HEK293 (cell line): Measurements from ENCODE around the gene RMND1.

Experiments used
- CTCF ChIA-PET: fragments of 350-600 bp; formaldehyde crosslinking; extraction: SDS; loops from one replicate; lab custom pipeline; 2021; ENCODE audit warnings: antibody characterized with exemption; lab: Yijun Ruan, JAX
- POLR2A ChIA-PET: fragments of 300-600 bp; formaldehyde crosslinking; extraction: SDS; loops from one replicate; lab custom pipeline; 2020; ENCODE audit warnings: antibody characterized with exemption, inconsistent platforms; lab: Yijun Ruan, JAX
- H3K27ac ChIP-seq: fragments of 200-500 bp; sonication (Bioruptor generic); 2 replicates; pipeline ENCODE4 v1.5.1; 2014; ENCODE audit warnings: low read depth, low read length, control low read depth, inconsistent platforms; ENCODE audit errors: extremely low read depth
- H3K36me3 ChIP-seq, 2 experiments: fragments of 200-500 bp in 1 of 2; sonication (Bioruptor generic) in 1 of 2; 1 replicate in 1 of 2; 2 replicates in 1 of 2; pipeline ENCODE4 v1.5.1; 2014 to 2017; ENCODE audit warnings: inconsistent platforms in 2 of 2, low read length in 2 of 2; ENCODE audit not compliant: control insufficient read depth in 2 of 2, insufficient read depth in 1 of 2
- H3K4me1 ChIP-seq: fragments of 200-500 bp; sonication (Bioruptor generic); 2 replicates; pipeline ENCODE4 v1.5.1; 2014; ENCODE audit warnings: mild to moderate bottlenecking, low read length, inconsistent platforms; ENCODE audit not compliant: control insufficient read depth, insufficient read depth
- H3K4me3 ChIP-seq: 2 replicates; pipeline ENCODE4 v1.5.1; 2011; ENCODE audit warnings: low read depth, mild to moderate bottlenecking, control low read depth, low read length, moderate library complexity
- H3K9me3 ChIP-seq: fragments of 200-500 bp; sonication (Bioruptor generic); 2 replicates; pipeline ENCODE4 v1.5.1; 2014; ENCODE audit warnings: low read depth, low read length, inconsistent platforms; ENCODE audit not compliant: control insufficient read depth, insufficient read depth
- AEBP2 ChIP-seq: fragments of 450-650 bp; formaldehyde crosslinking; IDR thresholded peaks from 2 replicates; pipeline ENCODE4 v1.5.1; 2016; ENCODE audit warnings: missing biosample characterization, missing genetic modification characterization, borderline replicate concordance
- FEZF1 ChIP-seq: fragments of 450-650 bp; formaldehyde crosslinking; IDR thresholded peaks from 2 replicates; pipeline ENCODE4 v1.5.1; 2016; ENCODE audit warnings: missing biosample characterization, missing genetic modification characterization
- GLIS2 ChIP-seq: fragments of 450-650 bp; formaldehyde crosslinking; IDR thresholded peaks from 2 replicates; pipeline ENCODE4 v1.5.1; 2016; ENCODE audit warnings: missing biosample characterization, missing genetic modification characterization
- INSM2 ChIP-seq: fragments of 450-650 bp; formaldehyde crosslinking; IDR thresholded peaks from 2 replicates; pipeline ENCODE4 v1.5.1; 2016; ENCODE audit warnings: missing biosample characterization, missing genetic modification characterization
- KLF7 ChIP-seq: fragments of 450-650 bp; formaldehyde crosslinking; IDR thresholded peaks from 2 replicates; pipeline ENCODE4 v1.5.1; 2016; ENCODE audit warnings: missing biosample characterization, missing genetic modification characterization, borderline replicate concordance
- KLF8 ChIP-seq: fragments of 450-650 bp; formaldehyde crosslinking; IDR thresholded peaks from 2 replicates; pipeline ENCODE4 v1.5.1; 2016; ENCODE audit warnings: missing biosample characterization, missing genetic modification characterization
- REPIN1 ChIP-seq: fragments of 450-650 bp; formaldehyde crosslinking; IDR thresholded peaks from 2 replicates; pipeline ENCODE4 v1.5.1; 2017; ENCODE audit warnings: missing biosample characterization, missing genetic modification characterization, low read depth
- SETDB1 ChIP-seq: IDR thresholded peaks from one replicate; pipeline ENCODE4 v1.6.1; 2017; ENCODE audit warnings: mild to moderate bottlenecking, low read length, moderate library complexity, mixed read lengths; ENCODE audit not compliant: insufficient read length
- TCF7L2 ChIP-seq: IDR thresholded peaks from 2 replicates; pipeline ENCODE4 v1.6.1; 2011; ENCODE audit warnings: low read depth, mild to moderate bottlenecking, inconsistent platforms, low read length, moderate library complexity, borderline replicate concordance
- YY1 ChIP-seq: fragments of 450-650 bp; formaldehyde crosslinking; IDR thresholded peaks from 2 replicates; pipeline ENCODE4 v1.5.1; 2018; ENCODE audit warnings: missing biosample characterization, missing genetic modification characterization
- ZBTB7A ChIP-seq: fragments of 450-650 bp; formaldehyde crosslinking; IDR thresholded peaks from 2 replicates; pipeline ENCODE4 v1.5.1; 2016; ENCODE audit warnings: low read depth, missing biosample characterization, missing genetic modification characterization
- ZEB2 ChIP-seq: fragments of 450-650 bp; formaldehyde crosslinking; IDR thresholded peaks from 2 replicates; pipeline ENCODE4 v1.5.1; 2016; ENCODE audit warnings: missing biosample characterization, missing genetic modification characterization
- ZNF140 ChIP-seq: fragments of 450-650 bp; formaldehyde crosslinking; IDR thresholded peaks from 2 replicates; pipeline ENCODE4 v1.5.1; 2016; ENCODE audit warnings: missing biosample characterization, missing genetic modification characterization
- ZNF174 ChIP-seq: fragments of 450-650 bp; formaldehyde crosslinking; IDR thresholded peaks from 2 replicates; pipeline ENCODE4 v1.5.0; 2017; ENCODE audit warnings: missing biosample characterization, mild to moderate bottlenecking, missing genetic modification characterization
- ZNF391 ChIP-seq: fragments of 450-650 bp; formaldehyde crosslinking; IDR thresholded peaks from 2 replicates; pipeline ENCODE4 v1.5.1; 2016; ENCODE audit warnings: low read depth, missing biosample characterization, missing genetic modification characterization, borderline replicate concordance
- ZNF423 ChIP-seq: fragments of 450-650 bp; formaldehyde crosslinking; IDR thresholded peaks from 2 replicates; pipeline ENCODE4 v1.5.1; 2016; ENCODE audit warnings: missing biosample characterization, missing genetic modification characterization
- ZNF433 ChIP-seq: fragments of 450-650 bp; formaldehyde crosslinking; IDR thresholded peaks from 2 replicates; pipeline ENCODE4 v1.5.1; 2016; ENCODE audit warnings: missing biosample characterization, missing genetic modification characterization, low read depth
- ZNF473 ChIP-seq: fragments of 450-650 bp; formaldehyde crosslinking; IDR thresholded peaks from 2 replicates; pipeline ENCODE4 v1.5.1; 2017; ENCODE audit warnings: missing biosample characterization, missing genetic modification characterization
- ZNF48 ChIP-seq: fragments of 450-650 bp; formaldehyde crosslinking; IDR thresholded peaks from 2 replicates; pipeline ENCODE4 v1.5.1; 2016; ENCODE audit warnings: missing biosample characterization, missing genetic modification characterization
- ZNF521 ChIP-seq: fragments of 450-650 bp; formaldehyde crosslinking; IDR thresholded peaks from 2 replicates; pipeline ENCODE4 v1.5.1; 2017; ENCODE audit warnings: missing biosample characterization, mild to moderate bottlenecking, missing genetic modification characterization
- ZNF560 ChIP-seq: fragments of 450-650 bp; formaldehyde crosslinking; IDR thresholded peaks from 2 replicates; pipeline ENCODE4 v1.5.1; 2017; ENCODE audit warnings: missing biosample characterization, missing genetic modification characterization, borderline replicate concordance
- ZNF610 ChIP-seq: fragments of 450-650 bp; formaldehyde crosslinking; IDR thresholded peaks from 2 replicates; pipeline ENCODE4 v1.5.1; 2016; ENCODE audit warnings: missing biosample characterization, missing genetic modification characterization, borderline replicate concordance
- ZNF623 ChIP-seq: fragments of 450-650 bp; formaldehyde crosslinking; IDR thresholded peaks from 2 replicates; pipeline ENCODE4 v1.5.1; 2016; ENCODE audit warnings: missing biosample characterization, missing genetic modification characterization
- ZNF626 ChIP-seq: fragments of 450-650 bp; sonication (Bioruptor Pico); formaldehyde crosslinking; IDR thresholded peaks from 2 replicates; pipeline ENCODE4 v1.5.1; 2018; ENCODE audit warnings: missing biosample characterization, missing genetic modification characterization, inconsistent platforms
- ZNF664 ChIP-seq: fragments of 450-650 bp; formaldehyde crosslinking; IDR thresholded peaks from 2 replicates; pipeline ENCODE4 v1.5.1; 2016; ENCODE audit warnings: missing biosample characterization, missing genetic modification characterization
- ZNF843 ChIP-seq: fragments of 450-650 bp; formaldehyde crosslinking; IDR thresholded peaks from 2 replicates; pipeline ENCODE4 v1.5.1; 2016; ENCODE audit warnings: missing biosample characterization, missing genetic modification characterization
- TF ChIP-seq, protein P1 (sequence below): fragments of 450-650 bp; formaldehyde crosslinking; IDR thresholded peaks from 2 replicates; pipeline ENCODE4 v1.5.1; 2016; ENCODE audit warnings: missing biosample characterization, missing genetic modification characterization
- TF ChIP-seq, protein P2 (sequence below): fragments of 450-650 bp; formaldehyde crosslinking; IDR thresholded peaks from 2 replicates; pipeline ENCODE4 v1.5.1; 2017; ENCODE audit warnings: missing biosample characterization, missing genetic modification characterization

RMND1 gene

DNA sequence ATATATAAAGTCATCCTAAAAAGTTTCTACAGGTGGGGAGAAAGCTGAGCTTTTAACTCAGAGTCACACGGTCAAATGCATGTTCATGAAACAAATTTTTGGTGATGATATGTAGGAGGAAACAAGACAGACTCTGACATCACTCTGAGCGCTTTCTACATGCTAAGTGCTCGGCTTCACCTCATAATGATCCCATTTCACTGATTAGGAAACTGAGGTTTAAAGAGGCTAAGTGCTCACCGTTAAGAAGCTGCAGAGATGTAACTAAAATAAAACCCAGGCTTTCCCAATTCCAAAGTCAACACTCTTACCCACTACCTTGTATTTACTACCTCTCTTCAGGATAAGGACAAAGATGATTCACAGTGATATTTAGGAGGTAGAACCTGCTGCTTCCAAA lies 4.7 kb downstream of the RMND1 start:
- TF ChIP-seq ZNF391 (no peak), KLF7 (tag by site-specific recombination) (no peak), GLIS2 (tag by site-specific recombination) (no peak), KLF8 (no peak), ZNF423 (no peak)
- TF ChIP-seq, protein P1, sequence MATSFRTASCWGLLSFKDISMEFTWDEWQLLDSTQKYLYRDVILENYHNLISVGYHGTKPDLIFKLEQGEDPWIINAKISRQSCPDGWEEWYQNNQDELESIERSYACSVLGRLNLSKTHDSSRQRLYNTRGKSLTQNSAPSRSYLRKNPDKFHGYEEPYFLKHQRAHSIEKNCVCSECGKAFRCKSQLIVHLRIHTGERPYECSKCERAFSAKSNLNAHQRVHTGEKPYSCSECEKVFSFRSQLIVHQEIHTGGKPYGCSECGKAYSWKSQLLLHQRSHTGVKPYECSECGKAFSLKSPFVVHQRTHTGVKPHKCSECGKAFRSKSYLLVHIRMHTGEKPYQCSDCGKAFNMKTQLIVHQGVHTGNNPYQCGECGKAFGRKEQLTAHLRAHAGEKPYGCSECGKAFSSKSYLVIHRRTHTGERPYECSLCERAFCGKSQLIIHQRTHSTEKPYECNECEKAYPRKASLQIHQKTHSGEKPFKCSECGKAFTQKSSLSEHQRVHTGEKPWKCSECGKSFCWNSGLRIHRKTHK, result no peak
- ChIA-PET CTCF (interaction anchor here (1.9 kb wide), 1 partner anchor 10 kb away, joined by 6 read pairs; no protein-coding TSS in a partner anchor), POLR2A (no interaction called here)
- H3K36me3 ChIP-seq, result peaks cover 0 to 21% of the 10 kb centered on the region in 2 experiments; a peak in 1 of 3 replicates
- H3K27ac ChIP-seq, result no peak overlapping the region
- H3K4me1 ChIP-seq, result no peaks in the 10 kb centered on the region
- H3K4me3 ChIP-seq, result no peak overlapping the region
- no peaks in the 10 kb centered on the region for H3K9me3 ChIP-seq

DNA sequence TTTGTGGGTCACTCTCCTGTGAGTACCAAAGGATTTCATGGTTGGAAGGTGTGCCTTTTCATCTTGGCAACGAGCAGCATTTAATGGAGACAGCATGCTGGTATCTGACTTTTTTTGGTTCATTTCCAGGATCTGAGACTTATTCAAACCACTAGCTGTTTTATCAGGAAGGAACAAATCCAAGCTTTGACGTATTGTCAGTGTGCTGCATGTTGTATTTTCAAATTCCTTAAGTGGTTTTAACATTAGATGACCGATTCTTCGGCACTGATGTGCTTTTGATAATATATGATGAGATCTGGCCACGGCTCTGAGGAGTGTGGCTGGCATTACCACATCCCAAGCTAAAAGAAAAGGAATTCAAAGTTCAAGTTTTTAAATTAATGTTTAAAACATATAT lies 6.4 kb downstream of the RMND1 start:
- Histone ChIP-seq H3K36me3 (peaks cover 0 to 32% of the 10 kb centered on the region in 2 experiments; a peak in 1 of 3 replicates), H3K27ac (no peak overlapping the region), H3K4me1 (no peaks in the 10 kb centered on the region)
- no peak for TF ChIP-seq AEBP2 (tag by site-specific recombination)
- TF ChIP-seq ZNF664, result no peak
- TF ChIP-seq SETDB1, result no peak
- TF ChIP-seq TCF7L2, result no peak
- no peak for TF ChIP-seq ZNF473
- TF ChIP-seq ZNF521 (tag by site-specific recombination), result no peak
- no peak for TF ChIP-seq ZNF610 (tag by site-specific recombination)
- no peak for TF ChIP-seq ZNF623 (tag by site-specific recombination)
- no peak for TF ChIP-seq ZNF560 (tag by site-specific recombination)
- no peak for TF ChIP-seq ZNF433
- TF ChIP-seq, all 188 proteins: peak for 0
- ChIA-PET CTCF (interaction anchor here (1.0 kb wide), 1 partner anchor 30 kb away, joined by 3 read pairs; no protein-coding TSS in a partner anchor), POLR2A (no interaction called here)
- no peaks in the 10 kb centered on the region for H3K9me3 ChIP-seq
- no peak overlapping the region for H3K4me3 ChIP-seq

DNA sequence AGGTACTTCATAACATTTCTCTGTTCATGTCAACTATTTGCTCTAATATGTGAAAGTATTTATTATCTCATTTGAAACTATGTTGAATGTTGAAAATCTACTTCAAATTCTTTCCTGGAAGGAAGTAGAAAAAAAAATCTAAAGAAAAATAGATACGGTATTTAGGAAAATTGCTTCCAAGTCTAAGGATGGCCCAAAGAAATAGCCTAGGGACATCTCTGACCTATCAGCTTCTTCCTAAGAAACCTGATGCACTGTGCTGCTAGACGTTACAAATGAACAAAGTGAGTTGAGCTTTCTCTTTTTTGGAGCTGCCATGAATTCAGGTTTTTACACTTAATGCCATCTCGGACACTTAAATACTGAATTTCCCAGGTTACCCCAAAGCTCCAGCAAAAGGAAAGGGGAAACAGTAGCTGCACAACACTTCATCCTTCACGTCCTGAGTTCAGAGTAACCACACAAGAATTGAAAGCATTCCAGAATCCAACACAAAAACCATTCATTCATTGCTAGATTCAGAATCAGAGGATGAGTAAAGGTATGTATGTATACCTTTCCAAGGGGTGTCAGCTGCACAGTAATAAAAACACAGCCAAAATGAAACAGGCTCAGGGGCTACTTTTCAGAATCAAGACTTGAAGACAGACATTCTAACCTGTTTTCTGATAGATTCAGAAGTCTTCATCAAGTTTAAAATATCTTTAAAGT lies 7.9 kb downstream of the RMND1 start:
- no peaks in the 10 kb centered on the region for H3K9me3 ChIP-seq
- no peak overlapping the region for H3K4me3 ChIP-seq
- ChIA-PET CTCF (interaction anchor here (0.7 kb wide), 1 partner anchor 111 kb away, joined by 4 read pairs; no protein-coding TSS in a partner anchor), POLR2A (no interaction called here)
- H3K36me3 ChIP-seq, result peaks cover 0 to 32% of the 10 kb centered on the region in 2 experiments; a peak in 1 of 3 replicates
- H3K4me1 ChIP-seq, result no peaks in the 10 kb centered on the region
- H3K27ac ChIP-seq, result no peak overlapping the region
- TF ChIP-seq ZBTB7A (tag by site-specific recombination), result no peak
- TF ChIP-seq ZNF391, result no peak
- TF ChIP-seq INSM2 (tag by site-specific recombination), result no peak
- TF ChIP-seq, protein P2, sequence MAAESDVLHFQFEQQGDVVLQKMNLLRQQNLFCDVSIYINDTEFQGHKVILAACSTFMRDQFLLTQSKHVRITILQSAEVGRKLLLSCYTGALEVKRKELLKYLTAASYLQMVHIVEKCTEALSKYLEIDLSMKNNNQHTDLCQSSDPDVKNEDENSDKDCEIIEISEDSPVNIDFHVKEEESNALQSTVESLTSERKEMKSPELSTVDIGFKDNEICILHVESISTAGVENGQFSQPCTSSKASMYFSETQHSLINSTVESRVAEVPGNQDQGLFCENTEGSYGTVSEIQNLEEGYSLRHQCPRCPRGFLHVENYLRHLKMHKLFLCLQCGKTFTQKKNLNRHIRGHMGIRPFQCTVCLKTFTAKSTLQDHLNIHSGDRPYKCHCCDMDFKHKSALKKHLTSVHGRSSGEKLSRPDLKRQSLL (tag by site-specific recombination), result no peak
- no peak for TF ChIP-seq ZNF843 (tag by site-specific recombination)
- TF ChIP-seq ZNF174, result no peak
- TF ChIP-seq ZEB2 (tag by site-specific recombination), result no peak
- no peak for TF ChIP-seq ZNF140 (tag by site-specific recombination)
- TF ChIP-seq ZNF48, result no peak
- no peak for TF ChIP-seq YY1 (tag by site-specific recombination)
- no peak for TF ChIP-seq REPIN1 (tag by site-specific recombination)
- no peak for TF ChIP-seq ZNF626 (tag by site-specific recombination)
- TF ChIP-seq FEZF1, result no peak
